ENCODE data around the gene FOXP4. TPM values are rescaled to one million over a fixed set of nuclear protein-coding genes. Genes with fewer than 3 reads are reported as not detected.
A peak's percentile ranks its signal among the peaks of the same experiment; 100 is the strongest.

Gene FOXP4, protein sequence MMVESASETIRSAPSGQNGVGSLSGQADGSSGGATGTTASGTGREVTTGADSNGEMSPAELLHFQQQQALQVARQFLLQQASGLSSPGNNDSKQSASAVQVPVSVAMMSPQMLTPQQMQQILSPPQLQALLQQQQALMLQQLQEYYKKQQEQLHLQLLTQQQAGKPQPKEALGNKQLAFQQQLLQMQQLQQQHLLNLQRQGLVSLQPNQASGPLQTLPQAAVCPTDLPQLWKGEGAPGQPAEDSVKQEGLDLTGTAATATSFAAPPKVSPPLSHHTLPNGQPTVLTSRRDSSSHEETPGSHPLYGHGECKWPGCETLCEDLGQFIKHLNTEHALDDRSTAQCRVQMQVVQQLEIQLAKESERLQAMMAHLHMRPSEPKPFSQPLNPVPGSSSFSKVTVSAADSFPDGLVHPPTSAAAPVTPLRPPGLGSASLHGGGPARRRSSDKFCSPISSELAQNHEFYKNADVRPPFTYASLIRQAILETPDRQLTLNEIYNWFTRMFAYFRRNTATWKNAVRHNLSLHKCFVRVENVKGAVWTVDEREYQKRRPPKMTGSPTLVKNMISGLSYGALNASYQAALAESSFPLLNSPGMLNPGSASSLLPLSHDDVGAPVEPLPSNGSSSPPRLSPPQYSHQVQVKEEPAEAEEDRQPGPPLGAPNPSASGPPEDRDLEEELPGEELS
- total RNA-seq, result 33.2 TPM
- polyA plus RNA-seq (ENCODE audit: insufficient read depth, low read depth, low replicate concordance), result 14.0 TPM
- long read RNA-seq, donor 1, full-length matches to known transcripts, result 4 of 4 reads
- long read RNA-seq, donor 1, partial matches to known transcripts, result 0 of 4 reads
- long read RNA-seq, donor 1, other reads (novel, unspliced or antisense), result 0 of 4 reads
- long read RNA-seq, donor 2, partial matches to known transcripts, result 0 of 2 reads
- long read RNA-seq, donor 2, other reads (novel, unspliced or antisense), result 0 of 2 reads
- long read RNA-seq, donor 3, partial matches to known transcripts, result 0 of 2 reads
- long read RNA-seq, donor 3, other reads (novel, unspliced or antisense), result 0 of 2 reads
- long read RNA-seq, donor 4, full-length matches to known transcripts, result 2 of 30 reads
- long read RNA-seq, donor 4, partial matches to known transcripts, result 28 of 30 reads
- long read RNA-seq, donor 4, other reads (novel, unspliced or antisense), result 0 of 30 reads
- long read RNA-seq, donor 5, result 0 reads
- long read RNA-seq, donor 6, full-length matches to known transcripts, result 1 of 1 reads
- long read RNA-seq, donor 6, partial matches to known transcripts, result 0 of 1 reads
- long read RNA-seq, donor 6, other reads (novel, unspliced or antisense), result 0 of 1 reads
- long read RNA-seq, donor 7, partial matches to known transcripts, result 2 of 6 reads
- long read RNA-seq, donor 7, other reads (novel, unspliced or antisense), result 3 of 6 reads
- long read RNA-seq, donor 8, partial matches to known transcripts, result 0 of 1 reads
- long read RNA-seq, donor 8, other reads (novel, unspliced or antisense), result 0 of 1 reads
- long read RNA-seq, donor 9, full-length matches to known transcripts, result 2 of 2 reads
- long read RNA-seq, donor 9, partial matches to known transcripts, result 0 of 2 reads
- long read RNA-seq, donor 9, other reads (novel, unspliced or antisense), result 0 of 2 reads
- long read RNA-seq, donor 10, full-length matches to known transcripts, result 2 of 2 reads
- long read RNA-seq, donor 10, partial matches to known transcripts, result 0 of 2 reads
- long read RNA-seq, donor 10, other reads (novel, unspliced or antisense), result 0 of 2 reads

DNA sequence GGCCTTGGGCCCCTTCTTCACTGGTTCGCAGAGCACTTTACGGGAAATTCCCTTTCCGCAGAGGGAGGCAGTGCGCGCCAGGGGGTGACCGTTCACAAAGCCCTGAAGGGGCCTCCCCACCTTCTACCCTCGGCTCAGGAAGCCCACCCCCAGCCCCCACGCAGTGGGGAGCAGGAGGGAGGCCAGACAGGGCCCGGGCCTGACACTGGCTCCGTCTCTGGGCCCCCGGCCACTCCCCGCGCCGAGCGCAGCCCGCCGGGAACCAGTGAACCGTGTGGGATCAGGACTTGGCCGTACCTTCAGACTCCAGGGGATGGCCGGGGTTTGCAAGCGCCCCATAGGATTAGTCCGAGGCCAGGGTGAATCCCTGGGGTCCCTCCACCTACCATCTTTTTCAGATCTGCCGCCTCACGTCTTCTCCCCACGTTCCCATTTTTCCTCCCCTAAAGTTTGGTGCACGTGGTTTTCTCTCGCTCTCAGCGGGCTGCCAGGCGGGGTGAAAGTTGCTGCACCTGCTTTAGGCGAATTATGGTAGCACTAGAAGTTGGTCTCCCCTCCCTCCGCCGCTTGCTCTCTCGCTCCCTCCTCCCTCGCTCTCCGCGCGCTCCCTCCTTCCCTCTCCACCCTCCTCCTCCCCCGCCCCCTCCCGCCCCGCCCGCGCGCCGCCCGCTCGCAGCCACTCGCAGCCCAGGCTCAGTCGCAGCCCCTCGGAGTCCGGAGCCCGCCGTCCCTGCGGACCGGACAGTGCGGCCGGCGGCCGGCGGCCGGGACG is at the start of gene FOXP4:
Gene FOXP4, plus strand, starts transcription at position 679 of the 772 bp plus-strand sequence. CDS start 19,380 bp downstream, outside the sequence.
- no peaks in the 10 kb centered on the region for H3K27me3 ChIP-seq (ENCODE audit: control insufficient read depth, insufficient read depth, low read length)
- no peaks in the 10 kb centered on the region for H3K9me3 ChIP-seq (ENCODE audit: control insufficient read depth in 2 of 3, insufficient read depth in 1 of 3, low read length in 3 of 3)
- TF ChIP-seq CTCF (IDR thresholded peaks at IDR 0.05; ENCODE audit: borderline replicate concordance, extremely low read depth, insufficient read depth), result no peak
- intact Hi-C loops (cut with DNase I), result no loop called here
- H3K9ac ChIP-seq (ENCODE audit: low read length in 3 of 3), result peak within 1 kb of the TSS; percentile 4 to 86 (median 64)
- peaks cover 0 to 27% (median 13%) of the 10 kb centered on the region in 3 donors for H3K4me1 ChIP-seq (ENCODE audit: control insufficient read depth in 2 of 3, insufficient read depth in 2 of 3, low read depth in 1 of 3, low read length in 3 of 3)
- peak within 1 kb of the TSS; percentile 37 to 51 for H3K27ac ChIP-seq (ENCODE audit: low read depth in 2 of 2, low read length in 2 of 2)
- DNase-seq, result peak; percentile 96 to 98 (median 97)
- no peak for FAIRE-seq
- H3K36me3 ChIP-seq (ENCODE audit: control insufficient read depth in 2 of 3, insufficient read depth in 3 of 3, low read length in 3 of 3), result no peaks in the 10 kb centered on the region
- H3K4me3 ChIP-seq (ENCODE audit: low read length in 3 of 3), result peak within 1 kb of the TSS; percentile 83 to 92 (median 89)

GRCh38 chr6:41497573-41497972 is 48.6 kb upstream of the FOXP4 start:
- no peak overlapping the region for H3K27ac ChIP-seq (ENCODE audit: low read depth in 2 of 2, low read length in 2 of 2)
- DNase-seq, result no peak
- intact Hi-C loops (cut with DNase I), result no loop called here

More at GRCh38 chr6:41497573-41497972, 48.6 kb upstream of the FOXP4 start:
- no peak for FAIRE-seq
- no peak overlapping the region for H3K9ac ChIP-seq (ENCODE audit: low read length in 3 of 3)
- H3K9me3 ChIP-seq (ENCODE audit: control insufficient read depth in 2 of 3, insufficient read depth in 1 of 3, low read length in 3 of 3), result no peaks in the 10 kb centered on the region
- no peaks in the 10 kb centered on the region for H3K36me3 ChIP-seq (ENCODE audit: control insufficient read depth in 2 of 3, insufficient read depth in 3 of 3, low read length in 3 of 3)
- TF ChIP-seq CTCF (IDR thresholded peaks at IDR 0.05; ENCODE audit: borderline replicate concordance, extremely low read depth, insufficient read depth), result no peak
- H3K27me3 ChIP-seq (ENCODE audit: control insufficient read depth, insufficient read depth, low read length), result peaks cover 2% of the 10 kb centered on the region
- no peaks in the 10 kb centered on the region for H3K4me1 ChIP-seq (ENCODE audit: control insufficient read depth in 2 of 3, insufficient read depth in 2 of 3, low read depth in 1 of 3, low read length in 3 of 3)
- no peak overlapping the region for H3K4me3 ChIP-seq (ENCODE audit: low read length in 3 of 3)

Measured in kidney (tissue), 22 donors.